Spleen (tissue), 7 donors: ENCODE data around the gene MAD2L1BP.

ENCODE experiments used
- CTCF ChIP-seq, 11 experiments: fragments of 200-600 bp in 7 of 11; fragments of 450-650 bp in 4 of 11; sonication (generic) in 4 of 11; IDR thresholded peaks in 8 of 11; conservative IDR thresholded peaks in 3 of 11; 1 replicate in 7 of 11; 2 replicates in 4 of 11; pipeline versions ENCODE4 v1.4.0 to v1.8.0; 2016 to 2021; ENCODE audit warnings: antibody characterized with exemption in 11 of 11, inconsistent platforms in 4 of 11, mild to moderate bottlenecking in 1 of 11
- POLR2A ChIP-seq, 3 donors: fragments of 450-650 bp; IDR thresholded peaks; one replicate each; pipeline ENCODE4 v1.5.1; 2017; ENCODE audit warnings: antibody characterized with exemption in 3 of 3, mild to moderate bottlenecking in 1 of 3
- POLR2AphosphoS5 ChIP-seq, 3 donors: sonication (generic); formaldehyde crosslinking; IDR thresholded peaks; one replicate each; pipeline ENCODE4 v1.5.1; 2017; ENCODE audit warnings: antibody characterized with exemption in 3 of 3
- donor health status: DM: no; HTN: no; CAD: no; lungs with moderate emphysema.
- donor health status: DM: no; HTN: no; CAD: no.
- donor health status: DM: no; HTN: no; CAD: no.

- no peak for TF ChIP-seq CTCF (IDR thresholded peaks at IDR 0.05 in 8 of 11, conservative IDR thresholded peaks at IDR 0.05 in 3 of 11)
- TF ChIP-seq POLR2A (IDR thresholded peaks at IDR 0.05) = no peak
- TF ChIP-seq POLR2AphosphoS5 (IDR thresholded peaks at IDR 0.05) = no peak
Measured at GRCh38 chr6:43614396-43614730, 21.3 kb upstream of the MAD2L1BP start.
